Mesenchymal stem cell (in vitro differentiated cells and primary cell): ENCODE data around the gene ZNF770.

ENCODE experiments used
- DNase-seq: peaks from one replicate; pipeline ENCODE4 v3.0.0-alpha.2; 2013
- H2AFZ ChIP-seq: one replicate; pipeline ENCODE4 v1.6.1; 2013; ENCODE audit warnings: low read depth, mild to moderate bottlenecking, control low read depth, inconsistent platforms, low read length, moderate library complexity
- H2AK5ac ChIP-seq: 2 replicates; pipeline ENCODE4 v1.6.1; 2013; ENCODE audit warnings: low read length, moderate library complexity, mild to moderate bottlenecking, inconsistent platforms; ENCODE audit not compliant: severe bottlenecking
- H2BK120ac ChIP-seq: one replicate; pipeline ENCODE4 v1.6.1; 2013; ENCODE audit warnings: low read depth, mild to moderate bottlenecking, inconsistent platforms, low read length, moderate library complexity
- H2BK12ac ChIP-seq, 2 experiments: one replicate each; pipeline ENCODE4 v1.6.1; 2013; ENCODE audit warnings: inconsistent platforms in 2 of 2, low read length in 2 of 2, mild to moderate bottlenecking in 2 of 2, moderate library complexity in 2 of 2, control low read depth in 1 of 2
- H2BK15ac ChIP-seq: one replicate; pipeline ENCODE4 v1.6.1; 2013; ENCODE audit warnings: mild to moderate bottlenecking, low read depth, inconsistent platforms; ENCODE audit not compliant: poor library complexity, severe bottlenecking
- H2BK5ac ChIP-seq: 2 replicates; pipeline ENCODE4 v1.6.1; 2013; ENCODE audit warnings: low read depth, mild to moderate bottlenecking, low read length, control low read depth, inconsistent platforms; ENCODE audit not compliant: poor library complexity, severe bottlenecking
- H3K14ac ChIP-seq, 2 experiments: one replicate each; pipeline ENCODE4 v1.6.1; 2013; ENCODE audit warnings: inconsistent platforms in 2 of 2, low read length in 2 of 2, control low read depth in 1 of 2, mild to moderate bottlenecking in 1 of 2, moderate library complexity in 1 of 2
- H3K18ac ChIP-seq, 2 experiments: one replicate each; pipeline ENCODE4 v1.6.1; 2013; ENCODE audit warnings: inconsistent platforms in 2 of 2, low read length in 2 of 2, control low read depth in 1 of 2, low read depth in 1 of 2, mild to moderate bottlenecking in 1 of 2
- H3K23ac ChIP-seq, 2 experiments: one replicate each; pipeline ENCODE4 v1.6.1; 2013; ENCODE audit warnings: inconsistent platforms in 2 of 2, low read length in 2 of 2, mild to moderate bottlenecking in 2 of 2, moderate library complexity in 2 of 2, control low read depth in 1 of 2
- H3K27ac ChIP-seq: 2 replicates; pipeline ENCODE4 v1.5.1; 2013; ENCODE audit warnings: mild to moderate bottlenecking, moderate library complexity, low read length, control low read depth, inconsistent platforms; ENCODE audit not compliant: poor library complexity, severe bottlenecking
- H3K27me3 ChIP-seq, 2 experiments: 2 replicates each; pipeline versions ENCODE4 v1.6.1 to v1.7.0; 2013; ENCODE audit warnings: low read length in 2 of 2, mild to moderate bottlenecking in 2 of 2, moderate library complexity in 2 of 2, control low read depth in 1 of 2, inconsistent platforms in 1 of 2; ENCODE audit not compliant: control insufficient read depth in 1 of 2, insufficient read depth in 1 of 2
- H3K36me3 ChIP-seq, 2 experiments: 2 replicates each; pipeline versions ENCODE4 v1.6.1 to v1.7.0; 2013; ENCODE audit warnings: low read length in 2 of 2, control low read depth in 1 of 2, inconsistent platforms in 1 of 2, low read depth in 1 of 2, mild to moderate bottlenecking in 1 of 2; ENCODE audit not compliant: insufficient read depth in 2 of 2, control insufficient read depth in 1 of 2
- H3K4ac ChIP-seq, 2 experiments: one replicate each; pipeline ENCODE4 v1.6.1; 2013; ENCODE audit warnings: inconsistent platforms in 2 of 2, low read length in 2 of 2, mild to moderate bottlenecking in 2 of 2, moderate library complexity in 2 of 2, control low read depth in 1 of 2, low read depth in 1 of 2
- H3K4me1 ChIP-seq: 2 replicates; pipeline ENCODE4 v1.6.1; 2013; ENCODE audit warnings: low read depth, low read length, control low read depth; ENCODE audit not compliant: control insufficient read depth, insufficient read depth
- H3K4me2 ChIP-seq: 2 replicates; pipeline ENCODE4 v1.6.1; 2013; ENCODE audit warnings: low read length, mild to moderate bottlenecking, inconsistent platforms; ENCODE audit not compliant: poor library complexity, severe bottlenecking
- H3K4me3 ChIP-seq, 2 experiments: 2 replicates each; pipeline versions ENCODE4 v1.5.1 to v1.7.0; 2013; ENCODE audit warnings: low read length in 2 of 2, mild to moderate bottlenecking in 2 of 2, control low read depth in 1 of 2, low read depth in 1 of 2; ENCODE audit not compliant: insufficient read depth in 1 of 2
- H3K79me1 ChIP-seq: replicated peaks from 2 replicates; pipeline ENCODE4 v1.6.1; 2013; ENCODE audit warnings: mild to moderate bottlenecking, control low read depth, low read length, inconsistent platforms; ENCODE audit not compliant: poor library complexity, severe bottlenecking
- H3K9ac ChIP-seq: 2 replicates; pipeline ENCODE4 v1.7.0; 2013; ENCODE audit warnings: mild to moderate bottlenecking, low read length, moderate library complexity
- H3K9me3 ChIP-seq: 2 replicates; pipeline ENCODE4 v1.7.0; 2013; ENCODE audit warnings: mild to moderate bottlenecking, low read length; ENCODE audit not compliant: control insufficient read depth
- H4K8ac ChIP-seq: one replicate; pipeline ENCODE4 v1.6.1; 2013; ENCODE audit warnings: inconsistent platforms, mild to moderate bottlenecking, low read length, moderate library complexity
- H4K91ac ChIP-seq: one replicate; pipeline ENCODE4 v1.6.1; 2013; ENCODE audit warnings: mild to moderate bottlenecking, low read length, inconsistent platforms
- WGBS: methylation state at CpG from one replicate; pipeline ENCODE4 v1.1.7; 2013; ENCODE audit warnings: mixed read lengths; 5-methylcytosine and 5-hydroxymethylcytosine counted together

Gene ZNF770

DNA sequence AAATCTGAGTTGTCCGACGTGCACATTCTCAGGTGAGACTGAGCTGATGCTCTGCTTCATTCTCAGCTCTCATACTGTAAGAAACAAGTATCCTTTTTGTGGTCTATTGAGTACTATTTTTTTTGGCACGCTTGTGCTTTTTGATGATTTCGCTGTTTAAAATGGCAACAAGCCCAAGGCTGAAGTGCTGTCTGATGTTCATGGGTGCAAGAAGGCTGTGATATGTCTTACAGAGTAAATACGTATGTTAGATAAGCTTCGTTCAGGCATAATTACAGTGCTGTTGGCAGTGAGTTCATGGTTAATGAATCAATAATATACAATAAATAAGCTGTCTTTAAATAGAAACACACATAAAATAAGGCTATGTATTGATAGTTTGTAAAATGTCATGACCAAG lies 45.7 kb downstream of the ZNF770 start:
- DNase-seq, result no peak
- WGBS, result 95% methylated on average over 5 of the region's 6 CpGs
- H3K79me1 ChIP-seq, result peaks cover 3% of the 10 kb centered on the region

DNA sequence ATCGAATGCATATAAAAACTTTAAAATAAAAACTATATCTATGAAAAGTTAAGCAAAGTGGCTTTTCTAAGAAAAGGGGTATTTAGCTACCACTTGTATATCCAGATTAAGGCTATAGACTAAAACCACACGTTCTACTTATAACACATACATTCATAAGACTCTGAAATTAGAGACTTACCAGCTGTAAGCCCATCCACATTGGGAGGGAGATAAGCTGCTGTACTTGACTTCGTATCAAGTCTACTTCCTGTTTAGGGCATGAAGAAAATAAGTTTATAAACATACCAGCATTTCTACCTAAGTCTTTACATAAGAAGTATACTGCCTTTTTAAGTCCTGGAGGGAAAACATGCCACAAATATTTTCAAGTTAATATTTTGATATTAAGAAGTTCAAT lies 46.3 kb downstream of the ZNF770 start:
- H3K4ac ChIP-seq, result no peak overlapping the region
- no peak overlapping the region for H3K4me2 ChIP-seq
- no peak overlapping the region for H3K4me3 ChIP-seq
- H4K8ac ChIP-seq, result no peak overlapping the region
- H3K27ac ChIP-seq, result no peak overlapping the region
- no peak overlapping the region for H2BK15ac ChIP-seq
- no peak overlapping the region for H2BK120ac ChIP-seq
- no peak overlapping the region for H2BK12ac ChIP-seq
- H2AFZ ChIP-seq, result no peak overlapping the region
- H2AK5ac ChIP-seq, result no peak overlapping the region
- no peaks in the 10 kb centered on the region for H3K4me1 ChIP-seq
- no peak overlapping the region for H2BK5ac ChIP-seq
- H3K18ac ChIP-seq, result no peak overlapping the region
- H3K9me3 ChIP-seq, result no peaks in the 10 kb centered on the region
- no peak overlapping the region for H4K91ac ChIP-seq
- peaks cover 16 to 77% of the 10 kb centered on the region in 2 experiments for H3K36me3 ChIP-seq
- WGBS, result no CpG with 5 or more reads among the region's 3 CpGs
- no peaks in the 10 kb centered on the region for H3K27me3 ChIP-seq
- H3K9ac ChIP-seq, result no peak overlapping the region
- H3K14ac ChIP-seq, result no peak overlapping the region
- no peak overlapping the region for H3K23ac ChIP-seq
- peaks cover 3% of the 10 kb centered on the region for H3K79me1 ChIP-seq
- no peak for DNase-seq

More for the DNA sequence above, 45.7 kb downstream of the ZNF770 start:
- H3K4me2 ChIP-seq, result no peak overlapping the region
- no peak overlapping the region for H3K27ac ChIP-seq
- no peak overlapping the region for H3K4ac ChIP-seq
- no peak overlapping the region for H2BK15ac ChIP-seq
- peaks cover 13 to 73% of the 10 kb centered on the region in 2 experiments for H3K36me3 ChIP-seq
- no peak overlapping the region for H2BK5ac ChIP-seq
- H3K14ac ChIP-seq, result no peak overlapping the region
- H2AK5ac ChIP-seq, result no peak overlapping the region
- no peak overlapping the region for H4K91ac ChIP-seq
- no peaks in the 10 kb centered on the region for H3K4me1 ChIP-seq
- H2BK120ac ChIP-seq, result no peak overlapping the region
- H2AFZ ChIP-seq, result no peak overlapping the region
- H3K9me3 ChIP-seq, result no peaks in the 10 kb centered on the region
- H4K8ac ChIP-seq, result no peak overlapping the region
- no peak overlapping the region for H3K23ac ChIP-seq
- H2BK12ac ChIP-seq, result no peak overlapping the region
- H3K18ac ChIP-seq, result no peak overlapping the region
- no peak overlapping the region for H3K4me3 ChIP-seq
- H3K9ac ChIP-seq, result no peak overlapping the region
- no peaks in the 10 kb centered on the region for H3K27me3 ChIP-seq

DNA sequence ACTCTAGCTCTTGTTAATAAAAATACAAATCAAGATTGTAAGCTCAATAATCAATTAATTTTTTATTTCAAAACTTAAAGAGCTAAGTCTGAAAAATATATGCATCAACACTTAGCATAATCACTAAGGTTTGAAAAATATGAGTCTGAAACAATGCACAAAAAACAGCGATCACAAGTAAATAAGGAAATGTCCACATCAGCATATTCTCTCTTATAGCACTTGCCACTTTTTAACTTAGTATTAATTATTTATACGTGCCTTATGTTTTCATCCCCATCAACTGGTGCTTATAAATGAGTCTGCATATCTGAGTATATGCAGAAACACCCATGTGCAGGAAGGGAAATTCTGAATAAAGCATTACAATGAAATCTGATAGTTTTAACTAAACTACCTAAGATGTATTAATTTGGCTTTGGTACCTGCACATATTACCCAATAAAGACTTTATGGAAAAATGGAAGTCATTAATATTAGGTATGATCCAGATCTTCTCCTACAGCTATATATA lies 46.8 kb downstream of the ZNF770 start:
- no peak overlapping the region for H3K18ac ChIP-seq
- H2BK15ac ChIP-seq, result no peak overlapping the region
- no peak overlapping the region for H2BK12ac ChIP-seq
- H3K23ac ChIP-seq, result no peak overlapping the region
- no peak overlapping the region for H2AFZ ChIP-seq
- no peak overlapping the region for H2BK5ac ChIP-seq
- H3K36me3 ChIP-seq, result peaks cover 16 to 81% of the 10 kb centered on the region in 2 experiments
- no peak overlapping the region for H3K9ac ChIP-seq
- H3K4me1 ChIP-seq, result no peaks in the 10 kb centered on the region
- H3K4me3 ChIP-seq, result no peak overlapping the region
- H4K91ac ChIP-seq, result no peak overlapping the region
- whole genome bisulfite sequencing, result 100% methylated on average over 1 of the region's 2 CpGs
- H3K9me3 ChIP-seq, result no peaks in the 10 kb centered on the region
- no peak overlapping the region for H4K8ac ChIP-seq
- H3K4ac ChIP-seq, result no peak overlapping the region
- DNase-seq, result no peak
- H2AK5ac ChIP-seq, result no peak overlapping the region
- no peak overlapping the region for H3K27ac ChIP-seq
- H2BK120ac ChIP-seq, result no peak overlapping the region
- H3K4me2 ChIP-seq, result no peak overlapping the region
- peaks cover 3% of the 10 kb centered on the region for H3K79me1 ChIP-seq
- H3K14ac ChIP-seq, result no peak overlapping the region
- H3K27me3 ChIP-seq, result no peaks in the 10 kb centered on the region

DNA sequence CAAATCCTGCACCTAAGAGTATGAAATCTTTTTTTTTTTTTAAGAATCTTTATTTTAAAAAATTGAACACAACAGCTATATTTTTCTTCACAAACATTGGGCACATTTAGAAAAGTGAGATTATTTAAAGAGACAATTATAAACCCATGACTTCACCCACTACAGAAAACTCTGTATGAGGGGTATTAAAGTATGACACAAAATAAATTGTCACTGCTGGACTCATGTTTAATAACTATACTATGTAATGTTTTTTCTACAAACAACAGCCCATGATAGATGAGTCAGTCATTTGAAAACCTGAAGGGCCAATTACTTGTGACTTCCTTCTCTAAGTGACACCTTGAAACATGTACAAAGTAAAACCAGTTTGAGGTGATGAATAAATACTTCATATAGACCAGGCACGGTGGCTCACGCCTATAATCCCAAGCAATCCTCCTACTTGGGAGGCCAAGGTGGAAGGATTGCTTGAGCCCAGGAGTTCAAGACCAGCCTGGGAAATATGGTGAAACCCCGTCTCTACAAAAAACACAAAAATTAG lies 54.6 kb downstream of the ZNF770 start:
- Histone ChIP-seq H2BK15ac (no peak overlapping the region), H3K23ac (no peak overlapping the region), H2BK12ac (no peak overlapping the region), H4K91ac (no peak overlapping the region), H2AFZ (no peak overlapping the region), H3K9me3 (peaks cover 4% of the 10 kb centered on the region), H2BK5ac (no peak overlapping the region), H3K27me3 (no peaks in the 10 kb centered on the region), H3K4me3 (no peak overlapping the region), H2AK5ac (no peak overlapping the region), H3K4ac (no peak overlapping the region), H3K4me2 (no peak overlapping the region), H2BK120ac (no peak overlapping the region), H3K18ac (no peak overlapping the region), H3K4me1 (no peaks in the 10 kb centered on the region), H4K8ac (no peak overlapping the region), H3K9ac (no peak overlapping the region), H3K36me3 (peaks cover 24 to 89% of the 10 kb centered on the region in 2 experiments), H3K27ac (no peak overlapping the region), H3K14ac (no peak overlapping the region), H3K79me1 (peaks cover 3% of the 10 kb centered on the region)
- WGBS, result 100% methylated on average over 3 of the region's 3 CpGs
- DNase-seq, result no peak
